VCaP (cell line): ENCODE measurements around the gene CRYGN.

Source experiments
- H3K27ac ChIP-seq: fragments of 450-650 bp; 2 replicates; pipeline ENCODE4 v1.5.1; 2017
- CTCF ChIP-seq: fragments of 450-650 bp; conservative IDR thresholded peaks from 2 replicates; pipeline ENCODE4 v1.5.1; 2017; ENCODE audit warnings: mild to moderate bottlenecking, moderate library complexity

The CRYGN gene

DNA sequence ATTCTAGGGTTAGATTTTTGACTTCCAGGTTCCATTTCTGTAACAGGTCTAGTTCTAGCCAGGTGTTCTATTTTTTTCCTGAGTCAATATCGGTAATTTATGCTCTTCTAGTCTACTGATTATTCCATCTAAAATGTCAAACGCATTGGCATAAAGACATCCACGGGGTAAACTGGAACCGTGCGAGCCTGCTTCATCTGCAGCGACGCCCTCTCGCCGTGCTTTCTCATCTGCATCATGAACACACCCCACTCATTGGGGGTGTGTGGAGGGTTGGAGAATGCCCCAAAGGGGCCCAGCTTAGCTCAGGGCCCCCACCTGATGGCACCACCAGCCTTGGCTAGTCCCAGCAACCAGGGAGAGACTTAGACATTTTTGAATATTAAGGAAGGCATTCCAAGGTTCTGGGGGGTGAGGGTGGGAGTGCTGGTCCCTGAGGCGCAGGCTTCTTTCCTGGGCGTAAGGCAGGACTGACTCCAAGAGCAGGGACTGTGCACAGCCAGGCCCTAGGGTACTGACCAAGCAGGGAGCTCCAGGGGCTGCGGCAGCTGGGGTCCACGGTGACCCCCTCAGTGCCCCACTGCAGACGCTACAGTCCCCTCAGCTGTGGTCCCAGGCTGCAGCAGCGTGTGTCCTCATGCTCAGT is 12.9 kb upstream of the CRYGN start:
- TF ChIP-seq CTCF = no peak
- H3K27ac ChIP-seq = no peak overlapping the region

DNA sequence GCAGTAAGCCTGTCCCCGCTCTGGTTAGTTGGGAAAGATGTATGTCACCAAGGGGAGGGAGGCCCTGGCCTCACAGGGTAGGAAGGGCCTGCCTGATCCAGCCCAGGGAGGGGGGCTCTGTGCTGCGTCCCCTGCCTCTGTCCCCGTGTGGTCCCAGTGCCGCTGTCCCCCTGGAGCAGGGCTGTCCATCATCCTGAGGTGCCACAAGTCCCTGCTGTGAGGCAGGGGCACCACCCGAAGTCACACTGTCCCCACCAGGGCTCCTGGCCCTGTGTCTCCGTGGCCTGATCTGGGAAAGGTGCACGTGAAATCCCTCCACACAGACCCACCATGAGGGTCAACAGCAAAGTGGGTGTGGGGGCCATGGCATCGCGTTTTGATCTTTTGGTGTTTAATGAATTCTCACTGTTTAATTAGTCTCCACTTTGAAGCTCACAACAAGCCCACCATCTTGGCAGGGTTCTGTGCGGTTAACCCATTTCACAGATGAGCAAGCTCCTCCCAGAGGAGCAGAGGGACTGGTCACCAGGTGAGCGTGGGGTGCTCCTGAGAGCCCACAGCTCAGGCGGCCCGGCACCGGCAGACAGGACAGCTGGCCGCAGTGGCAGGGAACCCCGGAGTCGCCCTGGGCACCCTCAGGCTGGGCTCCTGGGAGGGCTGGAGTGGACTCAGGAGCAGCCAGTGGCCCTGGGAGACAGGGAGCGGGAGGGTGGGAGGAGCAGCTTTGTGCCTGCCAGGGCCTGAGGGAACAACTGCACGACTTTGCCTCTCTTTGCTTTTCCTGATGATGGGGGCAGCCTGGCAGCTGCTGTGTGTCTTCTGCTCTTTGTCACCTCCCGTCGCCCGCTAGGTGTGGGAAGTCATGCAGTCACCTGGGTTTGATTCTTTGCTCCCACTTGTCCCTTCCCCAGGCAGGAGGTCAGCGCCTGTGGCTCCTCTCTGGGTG is 12.0 kb upstream of the CRYGN start:
- TF ChIP-seq CTCF = no peak

DNA sequence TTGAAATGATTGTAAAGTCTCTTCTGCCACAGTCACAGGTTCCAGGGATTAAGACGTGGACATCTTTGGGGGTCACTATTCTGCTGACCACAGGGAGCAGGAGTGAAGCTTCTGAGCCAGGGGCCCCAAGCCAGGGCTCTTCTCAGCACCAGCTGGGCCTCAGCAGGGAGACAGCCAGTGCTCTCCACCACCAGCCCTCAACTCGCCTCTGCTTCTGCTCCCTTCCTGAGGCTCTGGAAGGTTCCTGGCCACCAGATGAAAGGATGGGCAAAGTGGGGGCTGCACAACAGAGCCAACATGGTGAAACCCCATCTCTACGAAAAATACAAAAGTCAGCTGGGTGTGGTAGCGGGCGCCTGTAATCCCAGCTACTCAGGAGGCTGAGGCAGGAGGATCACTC is 11.2 kb upstream of the CRYGN start:
- H3K27ac ChIP-seq = no peak overlapping the region
- TF ChIP-seq CTCF = no peak

More for the DNA sequence above, 12.0 kb upstream of the CRYGN start:
- no peak overlapping the region for H3K27ac ChIP-seq

- H3K27ac ChIP-seq = no peak overlapping the region
Measured at GRCh38 chr7:151449990-151450389, 10.0 kb upstream of the CRYGN start.

DNA sequence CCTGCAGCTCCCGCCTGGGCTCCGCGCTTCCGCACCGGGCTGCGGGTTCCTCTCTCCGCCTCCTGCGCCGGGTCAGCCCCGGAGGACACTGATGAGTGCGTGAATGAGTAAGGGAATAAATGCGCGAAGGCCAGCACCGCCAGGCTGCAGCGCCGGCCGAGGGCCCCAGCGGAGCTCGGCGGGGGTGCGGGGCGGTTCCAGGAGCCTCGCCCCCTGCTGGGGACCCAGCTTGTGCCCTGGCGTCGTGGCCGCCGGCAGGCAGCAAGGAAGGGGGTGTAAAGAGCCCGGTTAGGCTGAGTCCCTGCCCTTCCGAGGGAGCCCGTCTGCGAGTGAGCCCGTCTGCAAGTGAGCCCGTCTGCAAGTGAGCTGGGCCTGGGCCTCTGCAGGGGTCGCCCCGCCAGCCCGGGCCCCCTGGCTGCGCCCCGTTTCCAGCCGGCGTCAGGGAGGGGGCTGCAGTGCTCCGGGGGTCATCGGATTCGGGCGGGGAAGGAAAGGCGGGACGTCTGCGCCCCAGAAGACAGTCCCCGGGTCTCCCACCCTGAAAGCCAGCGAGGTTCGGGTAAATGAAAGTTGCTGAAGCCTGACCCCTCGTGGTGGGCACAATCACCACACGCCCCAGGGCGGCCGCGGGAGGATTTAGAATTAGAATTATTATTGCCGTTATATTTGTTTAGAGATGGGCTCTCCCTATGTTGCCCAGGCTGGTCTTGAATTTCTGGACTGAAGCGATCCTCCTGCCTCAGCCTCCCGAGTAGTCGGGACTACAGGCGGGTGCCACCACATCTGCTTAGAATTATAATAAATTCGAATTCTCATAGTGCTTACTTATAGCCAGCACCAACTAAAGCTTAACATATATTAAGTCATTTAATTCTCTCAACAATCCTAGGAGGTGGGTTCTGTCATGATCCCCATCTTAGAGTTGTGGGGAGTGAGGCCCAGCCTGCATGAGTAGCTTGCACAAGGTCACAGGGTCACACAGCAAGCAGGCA is 8.6 kb upstream of the CRYGN start:
- H3K27ac ChIP-seq = peak overlapping the region; percentile 38; the same call in 1 of the 2 replicates
- TF ChIP-seq CTCF = peak; percentile 91

More at GRCh38 chr7:151449990-151450389, 10.0 kb upstream of the CRYGN start:
- TF ChIP-seq CTCF = no peak

DNA sequence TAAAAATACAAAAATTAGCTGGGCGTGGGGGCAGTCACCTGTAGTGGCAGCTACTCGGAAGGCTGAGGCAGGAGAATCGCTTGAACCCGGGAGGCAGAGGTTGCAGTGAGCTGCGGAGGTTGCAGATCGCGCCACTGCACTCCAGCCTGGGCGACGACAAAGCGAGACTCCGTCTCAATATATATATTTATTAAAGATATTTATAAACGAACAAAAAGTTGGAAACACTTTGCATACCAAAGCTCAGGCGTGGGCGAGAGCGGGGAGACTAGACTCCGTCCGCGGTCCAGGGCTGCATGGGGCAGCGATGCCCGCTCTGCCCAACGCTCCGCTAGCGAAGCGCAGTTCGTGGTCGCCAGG is 7.9 kb upstream of the CRYGN start:
- no peak overlapping the region for H3K27ac ChIP-seq
- TF ChIP-seq CTCF = no peak
